Measurements from ENCODE around the gene LMBRD1.
A peak's percentile ranks its signal among the peaks of the same experiment; 100 is the strongest.

DNA sequence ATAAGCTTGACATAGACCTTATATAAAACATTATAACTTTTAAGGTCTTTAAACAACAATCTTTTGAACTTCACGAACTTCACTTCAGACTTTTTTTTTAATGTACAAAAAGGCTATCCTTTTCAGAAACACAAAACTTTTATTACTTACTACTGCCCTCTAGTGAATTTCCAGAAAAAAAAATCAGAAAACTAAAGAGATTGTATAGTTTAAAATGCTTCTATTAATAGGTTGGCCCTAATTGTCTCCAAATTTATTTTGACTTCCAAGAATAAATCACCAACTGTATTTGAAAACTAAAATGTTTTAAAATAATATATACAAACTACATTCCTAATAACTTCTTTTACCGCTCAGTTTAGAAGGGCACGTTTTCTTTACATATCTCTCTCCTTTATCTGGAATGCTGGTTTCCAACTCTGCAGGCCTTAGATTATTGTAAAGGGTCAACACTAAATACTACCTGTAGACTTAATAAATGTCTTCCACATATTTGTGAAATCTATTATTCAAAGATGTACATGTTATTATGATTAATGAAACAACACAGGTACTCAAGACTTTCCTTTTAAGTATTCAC lies 66.8 kb downstream of the LMBRD1 start:
- TF ChIP-seq, protein P1, sequence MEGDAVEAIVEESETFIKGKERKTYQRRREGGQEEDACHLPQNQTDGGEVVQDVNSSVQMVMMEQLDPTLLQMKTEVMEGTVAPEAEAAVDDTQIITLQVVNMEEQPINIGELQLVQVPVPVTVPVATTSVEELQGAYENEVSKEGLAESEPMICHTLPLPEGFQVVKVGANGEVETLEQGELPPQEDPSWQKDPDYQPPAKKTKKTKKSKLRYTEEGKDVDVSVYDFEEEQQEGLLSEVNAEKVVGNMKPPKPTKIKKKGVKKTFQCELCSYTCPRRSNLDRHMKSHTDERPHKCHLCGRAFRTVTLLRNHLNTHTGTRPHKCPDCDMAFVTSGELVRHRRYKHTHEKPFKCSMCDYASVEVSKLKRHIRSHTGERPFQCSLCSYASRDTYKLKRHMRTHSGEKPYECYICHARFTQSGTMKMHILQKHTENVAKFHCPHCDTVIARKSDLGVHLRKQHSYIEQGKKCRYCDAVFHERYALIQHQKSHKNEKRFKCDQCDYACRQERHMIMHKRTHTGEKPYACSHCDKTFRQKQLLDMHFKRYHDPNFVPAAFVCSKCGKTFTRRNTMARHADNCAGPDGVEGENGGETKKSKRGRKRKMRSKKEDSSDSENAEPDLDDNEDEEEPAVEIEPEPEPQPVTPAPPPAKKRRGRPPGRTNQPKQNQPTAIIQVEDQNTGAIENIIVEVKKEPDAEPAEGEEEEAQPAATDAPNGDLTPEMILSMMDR (IDR thresholded peaks at IDR 0.05) = peak in 3 of 5 experiments; percentile 27 to 36 (median 31)
- TF ChIP-seq EP300 (IDR thresholded peaks at IDR 0.05; ENCODE audit: low read depth) (no peak), POLR2A (IDR thresholded peaks at IDR 0.05) (no peak)

Data from transverse colon (tissue), 3 donors.